SK-N-SH (cell line): Measurements from ENCODE around the gene RASA1.

Experiments
- GABPA ChIP-seq: IDR thresholded peaks from 2 replicates; pipeline ENCODE4 v1.4.0; 2012; ENCODE audit warnings: low read depth, mild to moderate bottlenecking
- MXI1 ChIP-seq: IDR thresholded peaks from 2 replicates; pipeline ENCODE4 v1.6.1; 2012; ENCODE audit warnings: mild to moderate bottlenecking, low read depth, low read length, improper control_type of control experiment

- no peak for TF ChIP-seq MXI1
- TF ChIP-seq GABPA: no peak
Observed at GRCh38 chr5:87282269-87282668, 14.6 kb downstream of the RASA1 start.
